ENCODE data around the gene MGST3.
"Not testable (repeated sequence)": the region's sequence is repeated elsewhere in the genome, so short reads cannot be mapped to it uniquely, and the experiment has no call there.

The MGST3 gene

DNA sequence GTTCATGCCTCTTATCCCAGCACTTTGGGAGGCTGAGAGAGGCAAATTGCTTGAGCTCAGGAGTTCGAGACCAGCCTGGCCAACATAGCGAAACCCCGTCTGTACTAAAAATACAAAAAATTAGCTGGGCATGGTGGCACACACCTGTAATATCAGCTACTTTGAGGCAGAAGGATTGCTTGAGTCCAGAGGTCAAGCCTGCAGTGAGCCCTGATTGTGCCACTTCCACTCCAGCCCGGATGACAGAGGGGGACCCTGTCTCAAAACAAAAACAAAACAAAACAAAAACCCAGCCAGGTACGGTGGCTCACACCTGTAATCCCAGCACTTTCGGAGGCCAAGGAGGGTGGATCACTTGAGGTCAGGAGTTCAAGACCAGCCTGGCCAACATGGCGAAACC is 7.2 kb downstream of the MGST3 start:
- not testable (repeated sequence) for H2BK15ac ChIP-seq (ENCODE audit: low read depth, poor library complexity, severe bottlenecking); H3K4me3 ChIP-seq (ENCODE audit: insufficient read depth in 1 of 2, low read depth in 1 of 2, low read length in 2 of 2); H3K4me1 ChIP-seq (ENCODE audit: control insufficient read depth, insufficient read depth, low read depth, low read length); H3K27me3 ChIP-seq (ENCODE audit: control insufficient read depth in 1 of 2, insufficient read depth in 1 of 2, low read length in 2 of 2); H2AK5ac ChIP-seq (ENCODE audit: low read length, severe bottlenecking); H3K14ac ChIP-seq (ENCODE audit: low read length in 2 of 2); H4K8ac ChIP-seq (ENCODE audit: low read length); H3K4me2 ChIP-seq (ENCODE audit: low read length, poor library complexity, severe bottlenecking); H2BK120ac ChIP-seq (ENCODE audit: low read depth, low read length); H2BK5ac ChIP-seq (ENCODE audit: low read depth, low read length, poor library complexity, severe bottlenecking); H3K9me3 ChIP-seq (ENCODE audit: control insufficient read depth, low read length); DNase-seq; H2AFZ ChIP-seq (ENCODE audit: low read depth, low read length); H3K4ac ChIP-seq (ENCODE audit: low read depth in 1 of 2, low read length in 2 of 2); H4K91ac ChIP-seq (ENCODE audit: low read length); H3K18ac ChIP-seq (ENCODE audit: low read depth in 1 of 2, low read length in 2 of 2); H3K23ac ChIP-seq (ENCODE audit: low read length in 2 of 2); H2BK12ac ChIP-seq (ENCODE audit: low read length in 2 of 2); H3K27ac ChIP-seq (ENCODE audit: low read length, poor library complexity, severe bottlenecking)
- Histone ChIP-seq H3K79me1 (replicated peaks; ENCODE audit: low read length, poor library complexity, severe bottlenecking) (peaks cover 15% of the 10 kb centered on the region), H3K9ac (ENCODE audit: low read length) (peak overlapping the region; percentile 64), H3K36me3 (ENCODE audit: control insufficient read depth in 1 of 2, insufficient read depth in 2 of 2, low read depth in 1 of 2, low read length in 2 of 2) (peaks cover 8 to 46% of the 10 kb centered on the region in 2 experiments)
- 98% methylated on average over 6 of the region's 7 CpGs for WGBS

DNA sequence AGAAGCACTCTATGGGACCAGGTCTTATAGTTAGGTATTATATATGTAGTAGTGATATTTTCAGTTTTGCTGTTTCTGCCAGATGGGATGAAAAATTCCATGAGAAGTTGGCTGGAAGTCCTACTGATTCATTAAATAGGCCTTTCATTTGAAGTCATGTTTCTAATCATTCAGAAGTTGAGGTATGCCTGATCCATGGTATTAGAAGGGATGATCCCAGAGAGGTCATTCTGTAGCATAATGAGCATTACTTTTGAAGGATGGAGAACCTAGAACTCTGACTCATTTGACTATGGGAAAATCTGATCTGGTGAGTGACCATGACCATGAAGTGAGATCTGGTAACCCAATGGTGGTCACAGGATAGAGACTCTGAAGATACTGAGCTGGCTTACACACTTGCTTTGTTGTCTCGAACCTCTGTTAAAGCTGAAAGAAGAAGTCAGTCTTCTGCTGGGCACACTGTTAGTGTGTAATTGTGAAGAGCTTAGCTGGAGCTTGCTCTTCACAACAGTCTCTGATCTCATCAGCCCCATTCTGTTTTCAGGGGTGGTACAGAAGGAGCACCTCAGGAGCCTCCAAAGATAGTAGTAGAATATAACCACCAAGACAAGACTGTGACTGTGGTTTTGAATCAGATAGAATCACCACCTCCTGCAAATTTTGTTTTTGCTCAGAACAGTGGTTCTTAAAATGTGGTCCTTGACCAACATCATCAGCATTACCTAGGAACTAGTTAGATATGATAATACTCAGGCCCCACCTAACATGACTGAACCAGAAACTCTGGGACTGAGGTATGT is 9.0 kb downstream of the MGST3 start:
- H3K4me2 ChIP-seq (ENCODE audit: low read length, poor library complexity, severe bottlenecking) = no peak overlapping the region
- H3K27me3 ChIP-seq (ENCODE audit: control insufficient read depth in 1 of 2, insufficient read depth in 1 of 2, low read length in 2 of 2) = no peaks in the 10 kb centered on the region

DNA sequence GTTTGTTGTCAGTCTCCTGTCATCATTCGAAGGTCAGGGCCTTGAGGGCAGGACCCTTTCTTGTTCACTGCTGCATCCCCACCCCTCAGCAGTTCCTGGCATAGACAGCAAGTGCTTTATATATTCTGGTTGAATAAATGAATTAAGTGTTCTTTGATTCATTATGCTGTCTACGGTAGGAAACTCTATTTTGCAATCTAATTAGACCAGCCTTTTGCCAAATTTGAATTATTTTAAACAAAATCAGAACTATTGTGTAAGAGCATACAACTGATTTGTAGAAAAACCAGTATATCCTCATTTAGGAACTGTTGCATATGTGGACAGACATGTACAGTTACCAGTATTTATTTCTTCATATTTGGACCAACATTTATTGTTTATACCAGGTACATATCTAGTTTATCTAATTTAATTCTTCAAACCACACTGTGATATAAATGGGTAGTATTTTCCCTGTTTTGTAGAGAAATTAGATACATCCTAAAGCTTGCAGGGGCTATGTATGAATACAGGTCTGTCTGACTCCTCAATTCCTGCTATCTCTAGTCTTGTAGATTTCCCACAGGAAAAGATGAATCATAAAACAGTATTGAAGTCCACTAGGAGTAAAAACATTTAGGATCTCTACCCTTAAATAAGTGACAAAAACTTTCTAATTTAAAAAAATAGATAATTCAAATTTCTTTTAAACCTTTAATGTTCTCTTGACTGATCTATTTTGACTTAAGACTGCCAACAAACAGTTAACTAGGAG is 10.4 kb downstream of the MGST3 start:
- no peak overlapping the region for H2BK120ac ChIP-seq (ENCODE audit: low read depth, low read length)
- H3K4me1 ChIP-seq (ENCODE audit: control insufficient read depth, insufficient read depth, low read depth, low read length) = peaks cover 14% of the 10 kb centered on the region
- no peak overlapping the region for H3K23ac ChIP-seq (ENCODE audit: low read length in 2 of 2)
- no peaks in the 10 kb centered on the region for H3K27me3 ChIP-seq (ENCODE audit: control insufficient read depth in 1 of 2, insufficient read depth in 1 of 2, low read length in 2 of 2)
- WGBS = 83% methylated on average over 1 of the region's 2 CpGs
- no peak overlapping the region for H3K4me3 ChIP-seq (ENCODE audit: insufficient read depth in 1 of 2, low read depth in 1 of 2, low read length in 2 of 2)
- no peak overlapping the region for H3K4ac ChIP-seq (ENCODE audit: low read depth in 1 of 2, low read length in 2 of 2)
- no peak overlapping the region for H3K18ac ChIP-seq (ENCODE audit: low read depth in 1 of 2, low read length in 2 of 2)
- no peak overlapping the region for H2BK12ac ChIP-seq (ENCODE audit: low read length in 2 of 2)
- no peak overlapping the region for H3K27ac ChIP-seq (ENCODE audit: low read length, poor library complexity, severe bottlenecking)
- H4K91ac ChIP-seq (ENCODE audit: low read length) = no peak overlapping the region
- H2AFZ ChIP-seq (ENCODE audit: low read depth, low read length) = no peak overlapping the region
- H2BK15ac ChIP-seq (ENCODE audit: low read depth, poor library complexity, severe bottlenecking) = no peak overlapping the region
- H3K14ac ChIP-seq (ENCODE audit: low read length in 2 of 2) = no peak overlapping the region
- peaks cover 8 to 50% of the 10 kb centered on the region in 2 experiments for H3K36me3 ChIP-seq (ENCODE audit: control insufficient read depth in 1 of 2, insufficient read depth in 2 of 2, low read depth in 1 of 2, low read length in 2 of 2)
- H3K79me1 ChIP-seq (replicated peaks; ENCODE audit: low read length, poor library complexity, severe bottlenecking) = peaks cover 15% of the 10 kb centered on the region
- no peak overlapping the region for H2AK5ac ChIP-seq (ENCODE audit: low read length, severe bottlenecking)
- no peak overlapping the region for H4K8ac ChIP-seq (ENCODE audit: low read length)
- H3K9ac ChIP-seq (ENCODE audit: low read length) = peak overlapping the region; percentile 17
- peak; percentile 23 for DNase-seq
- no peak overlapping the region for H2BK5ac ChIP-seq (ENCODE audit: low read depth, low read length, poor library complexity, severe bottlenecking)
- no peaks in the 10 kb centered on the region for H3K9me3 ChIP-seq (ENCODE audit: control insufficient read depth, low read length)
- no peak overlapping the region for H3K4me2 ChIP-seq (ENCODE audit: low read length, poor library complexity, severe bottlenecking)

More for the DNA sequence above, 9.0 kb downstream of the MGST3 start:
- H2AK5ac ChIP-seq (ENCODE audit: low read length, severe bottlenecking) = no peak overlapping the region
- no peak overlapping the region for H2BK120ac ChIP-seq (ENCODE audit: low read depth, low read length)
- H3K9ac ChIP-seq (ENCODE audit: low read length) = no peak overlapping the region
- H2AFZ ChIP-seq (ENCODE audit: low read depth, low read length) = no peak overlapping the region
- H4K8ac ChIP-seq (ENCODE audit: low read length) = no peak overlapping the region
- H3K4ac ChIP-seq (ENCODE audit: low read depth in 1 of 2, low read length in 2 of 2) = no peak overlapping the region
- peaks cover 17% of the 10 kb centered on the region for H3K79me1 ChIP-seq (replicated peaks; ENCODE audit: low read length, poor library complexity, severe bottlenecking)
- H3K36me3 ChIP-seq (ENCODE audit: control insufficient read depth in 1 of 2, insufficient read depth in 2 of 2, low read depth in 1 of 2, low read length in 2 of 2) = peaks cover 8 to 47% of the 10 kb centered on the region in 2 experiments
- H3K14ac ChIP-seq (ENCODE audit: low read length in 2 of 2) = no peak overlapping the region
- H2BK5ac ChIP-seq (ENCODE audit: low read depth, low read length, poor library complexity, severe bottlenecking) = no peak overlapping the region
- H2BK15ac ChIP-seq (ENCODE audit: low read depth, poor library complexity, severe bottlenecking) = no peak overlapping the region
- no peak overlapping the region for H3K23ac ChIP-seq (ENCODE audit: low read length in 2 of 2)
- peaks cover 9% of the 10 kb centered on the region for H3K4me1 ChIP-seq (ENCODE audit: control insufficient read depth, insufficient read depth, low read depth, low read length)
- no peak overlapping the region for H3K27ac ChIP-seq (ENCODE audit: low read length, poor library complexity, severe bottlenecking)
- no peak overlapping the region for H3K4me3 ChIP-seq (ENCODE audit: insufficient read depth in 1 of 2, low read depth in 1 of 2, low read length in 2 of 2)
- WGBS = 100% methylated on average over 1 of the region's 1 CpG
- no peak overlapping the region for H2BK12ac ChIP-seq (ENCODE audit: low read length in 2 of 2)
- H3K9me3 ChIP-seq (ENCODE audit: control insufficient read depth, low read length) = no peaks in the 10 kb centered on the region
- DNase-seq = no peak
- no peak overlapping the region for H3K18ac ChIP-seq (ENCODE audit: low read depth in 1 of 2, low read length in 2 of 2)
- no peak overlapping the region for H4K91ac ChIP-seq (ENCODE audit: low read length)

DNA sequence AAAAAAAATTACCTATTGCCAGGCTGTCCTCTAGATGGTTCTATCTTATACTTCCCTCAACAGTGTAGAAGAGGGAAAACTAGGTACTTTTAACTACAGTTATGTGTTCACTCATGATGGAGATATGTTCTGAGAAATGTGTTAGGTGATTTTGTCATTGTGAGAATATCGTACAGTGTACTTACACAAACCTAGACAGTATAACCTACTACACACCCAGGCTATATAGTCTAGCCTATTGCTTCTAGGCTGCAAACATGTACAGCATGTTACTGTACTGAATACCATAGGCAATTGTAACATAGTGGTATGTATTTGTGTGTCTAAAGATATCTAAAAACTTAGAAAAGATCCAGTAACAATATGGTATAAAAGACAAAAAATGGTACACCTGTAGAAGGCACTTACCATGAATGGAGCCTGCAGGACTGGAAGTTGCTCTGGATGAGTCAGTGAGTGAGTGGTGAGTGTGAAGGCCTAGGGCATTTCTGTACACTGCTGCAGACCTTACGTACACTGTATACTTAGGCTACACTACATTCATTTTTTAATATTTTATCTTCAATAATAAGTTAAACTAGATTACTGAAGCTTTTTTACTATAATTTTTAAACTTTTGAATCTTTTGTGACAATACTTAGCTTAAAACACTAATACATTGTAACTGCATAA is 13.2 kb downstream of the MGST3 start:
- Histone ChIP-seq H2BK120ac (ENCODE audit: low read depth, low read length) (no peak overlapping the region), H3K18ac (ENCODE audit: low read depth in 1 of 2, low read length in 2 of 2) (no peak overlapping the region), H3K4me2 (ENCODE audit: low read length, poor library complexity, severe bottlenecking) (no peak overlapping the region), H4K91ac (ENCODE audit: low read length) (no peak overlapping the region), H4K8ac (ENCODE audit: low read length) (no peak overlapping the region), H2BK5ac (ENCODE audit: low read depth, low read length, poor library complexity, severe bottlenecking) (no peak overlapping the region), H3K27ac (ENCODE audit: low read length, poor library complexity, severe bottlenecking) (no peak overlapping the region), H3K4me1 (ENCODE audit: control insufficient read depth, insufficient read depth, low read depth, low read length) (peaks cover 27% of the 10 kb centered on the region), H3K23ac (ENCODE audit: low read length in 2 of 2) (no peak overlapping the region), H2AK5ac (ENCODE audit: low read length, severe bottlenecking) (no peak overlapping the region), H3K79me1 (replicated peaks; ENCODE audit: low read length, poor library complexity, severe bottlenecking) (peaks cover 24% of the 10 kb centered on the region), H3K36me3 (ENCODE audit: control insufficient read depth in 1 of 2, insufficient read depth in 2 of 2, low read depth in 1 of 2, low read length in 2 of 2) (peaks cover 15 to 51% of the 10 kb centered on the region in 2 experiments), H3K14ac (ENCODE audit: low read length in 2 of 2) (no peak overlapping the region), H2AFZ (ENCODE audit: low read depth, low read length) (no peak overlapping the region), H3K4ac (ENCODE audit: low read depth in 1 of 2, low read length in 2 of 2) (no peak overlapping the region), H3K27me3 (ENCODE audit: control insufficient read depth in 1 of 2, insufficient read depth in 1 of 2, low read length in 2 of 2) (no peaks in the 10 kb centered on the region), H2BK12ac (ENCODE audit: low read length in 2 of 2) (no peak overlapping the region), H3K9ac (ENCODE audit: low read length) (no peak overlapping the region), H3K4me3 (ENCODE audit: insufficient read depth in 1 of 2, low read depth in 1 of 2, low read length in 2 of 2) (no peak overlapping the region), H3K9me3 (ENCODE audit: control insufficient read depth, low read length) (no peaks in the 10 kb centered on the region), H2BK15ac (ENCODE audit: low read depth, poor library complexity, severe bottlenecking) (no peak overlapping the region)
- WGBS = no CpG with 5 or more reads among the region's 2 CpGs
- no peak for DNase-seq
